GM19193 (cell line): Measurements from ENCODE around the gene WNT3.

Experiments
- POLR2A ChIP-seq: IDR thresholded peaks from 4 replicates; pipeline ENCODE4 v1.6.1; 2011; ENCODE audit not compliant: insufficient read depth, insufficient read length; ENCODE audit errors: extremely low read depth

The WNT3 gene

DNA sequence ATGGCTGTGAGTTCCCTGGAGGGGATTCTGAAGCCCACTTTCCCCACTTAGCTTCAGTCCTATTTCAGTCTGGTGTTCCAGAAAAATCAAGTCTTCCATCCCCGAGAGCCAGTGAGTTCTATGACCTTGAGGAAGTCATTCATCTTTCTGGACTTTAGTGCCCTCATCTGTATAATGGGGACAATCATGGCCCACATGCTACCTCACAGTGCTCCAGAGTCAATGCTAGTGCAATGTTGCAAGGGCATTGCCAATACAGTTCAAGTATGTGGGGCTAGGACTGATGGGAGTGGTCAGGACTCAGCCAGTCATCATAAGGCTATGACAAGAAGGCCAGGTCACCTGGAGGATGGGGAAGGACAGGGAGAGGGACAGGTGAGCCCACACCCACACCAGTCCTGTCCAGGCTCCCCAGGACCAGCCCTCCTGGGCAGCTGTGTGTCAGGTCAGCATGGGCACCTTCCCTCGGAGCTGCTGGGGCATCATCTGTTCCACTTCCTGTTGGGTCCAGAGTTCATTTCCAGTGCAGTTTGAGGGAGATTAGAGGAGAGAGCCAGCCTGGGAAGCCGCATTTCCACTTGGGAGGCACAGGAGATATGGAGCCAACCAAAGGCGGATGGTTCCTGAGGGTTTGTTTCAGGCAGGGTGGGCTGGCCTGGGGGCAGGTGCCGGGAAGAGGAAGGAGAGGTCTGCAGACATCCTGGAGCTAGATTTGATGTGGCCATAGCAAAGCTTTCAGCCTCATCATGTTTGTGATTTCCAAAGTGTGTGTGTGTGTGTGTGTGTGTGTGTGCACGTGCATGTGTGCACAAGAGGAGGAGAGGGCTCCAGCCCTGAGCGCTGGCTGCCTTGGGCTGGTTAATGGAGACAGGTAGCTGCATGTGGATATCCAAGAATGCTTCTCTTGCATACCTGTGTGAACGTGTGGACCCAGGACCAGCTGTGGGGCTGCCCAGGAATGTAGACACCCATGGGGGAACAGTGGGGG lies 29.0 kb upstream of the WNT3 start:
- no peak for TF ChIP-seq POLR2A

DNA sequence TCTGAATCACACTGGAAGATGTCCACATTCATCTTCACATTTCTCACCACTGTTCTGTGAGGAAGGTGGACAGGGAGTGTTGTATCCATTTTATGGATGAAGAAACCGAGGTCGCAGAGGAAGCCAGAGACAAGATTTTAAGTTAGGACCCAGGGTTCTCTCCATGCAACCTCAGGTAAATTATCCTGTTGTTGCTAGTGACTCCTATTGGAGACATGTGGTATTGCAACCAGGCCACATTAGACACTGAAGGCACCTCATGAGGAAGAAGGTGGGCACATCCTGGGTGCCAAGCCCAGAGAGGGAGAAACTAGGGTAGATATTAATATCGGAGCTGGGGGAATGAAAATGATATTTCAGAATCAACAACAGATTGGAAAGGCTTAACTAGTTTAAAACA lies 24.3 kb upstream of the WNT3 start:
- TF ChIP-seq POLR2A: no peak

DNA sequence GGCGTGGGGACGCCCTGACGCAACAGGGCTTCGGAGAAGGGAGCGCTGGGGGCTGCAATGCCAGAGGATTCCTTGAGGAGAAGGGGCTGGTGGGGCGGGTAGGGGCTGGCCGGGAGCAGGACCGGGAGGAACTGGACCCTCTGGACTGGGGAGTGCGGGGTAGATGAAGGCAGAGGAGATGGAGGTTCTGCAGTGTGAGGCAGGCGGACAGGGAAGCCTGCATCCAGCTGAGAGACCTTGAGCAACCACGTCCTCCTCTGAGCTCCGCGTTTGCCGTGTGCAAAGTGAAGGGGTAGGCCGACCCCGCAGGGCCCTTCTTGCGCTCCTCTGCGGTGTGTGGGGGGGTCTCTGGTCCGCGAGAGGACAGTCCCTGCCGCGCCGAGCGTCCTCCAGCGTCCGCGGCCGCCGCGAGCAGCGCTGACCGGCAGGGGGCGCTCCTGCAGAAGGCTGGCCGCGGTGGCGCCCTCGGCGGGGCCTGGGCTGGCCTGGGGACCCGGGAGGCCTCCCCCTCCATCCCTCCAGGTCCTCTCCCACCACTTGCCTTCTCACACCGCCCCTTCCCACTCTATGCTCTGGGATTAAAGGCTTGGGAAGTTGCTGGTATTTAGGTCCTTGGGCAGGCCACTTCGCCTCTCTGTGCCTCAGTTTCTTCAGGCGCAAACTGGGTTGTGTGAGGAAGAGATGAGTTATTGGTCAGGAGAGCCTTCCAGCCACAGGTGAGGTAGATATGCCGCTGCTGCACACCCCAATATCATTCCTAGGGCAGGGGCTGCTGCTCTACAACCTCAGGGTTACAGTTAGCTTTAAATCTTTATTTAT lies 23.3 kb upstream of the WNT3 start:
- TF ChIP-seq POLR2A: no peak

DNA sequence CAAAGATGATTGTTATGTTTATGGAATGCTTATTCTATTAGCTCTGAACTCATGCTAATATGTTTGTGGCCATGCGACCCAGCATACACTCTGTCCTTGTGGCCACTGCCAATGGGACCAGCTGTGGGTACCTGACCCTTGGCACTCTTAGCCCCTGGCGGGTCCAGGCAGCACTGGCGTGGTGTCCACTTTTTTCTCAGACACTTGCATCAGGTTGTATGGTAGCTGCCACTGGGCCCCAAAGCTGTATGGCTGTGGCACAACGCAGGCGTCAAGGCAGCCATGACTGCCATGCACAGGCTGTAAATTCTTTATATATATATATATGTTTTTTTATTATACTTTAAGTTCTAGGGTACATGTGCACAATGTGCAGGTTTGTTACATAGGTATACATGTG lies 20.7 kb upstream of the WNT3 start:
- TF ChIP-seq POLR2A: no peak

DNA sequence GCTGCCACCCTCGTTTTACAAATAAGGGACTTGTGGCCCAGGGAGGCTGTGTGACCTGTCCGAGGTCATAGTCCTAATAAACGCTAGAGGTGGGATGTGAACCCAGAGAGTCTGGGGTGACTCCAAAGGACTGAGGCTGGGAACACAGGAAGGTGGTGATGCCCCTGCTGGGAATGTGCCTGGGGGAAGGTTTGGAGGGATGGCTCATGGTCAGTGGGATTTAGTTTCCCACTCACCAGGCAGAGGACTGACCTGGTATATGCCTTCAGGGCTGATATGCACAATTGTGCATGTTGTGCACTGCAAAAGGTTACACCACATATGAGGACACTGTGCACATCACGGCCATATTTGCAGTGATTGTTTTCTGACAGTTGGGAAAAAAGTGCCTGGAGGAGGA lies 19.0 kb upstream of the WNT3 start:
- TF ChIP-seq POLR2A: no peak

DNA sequence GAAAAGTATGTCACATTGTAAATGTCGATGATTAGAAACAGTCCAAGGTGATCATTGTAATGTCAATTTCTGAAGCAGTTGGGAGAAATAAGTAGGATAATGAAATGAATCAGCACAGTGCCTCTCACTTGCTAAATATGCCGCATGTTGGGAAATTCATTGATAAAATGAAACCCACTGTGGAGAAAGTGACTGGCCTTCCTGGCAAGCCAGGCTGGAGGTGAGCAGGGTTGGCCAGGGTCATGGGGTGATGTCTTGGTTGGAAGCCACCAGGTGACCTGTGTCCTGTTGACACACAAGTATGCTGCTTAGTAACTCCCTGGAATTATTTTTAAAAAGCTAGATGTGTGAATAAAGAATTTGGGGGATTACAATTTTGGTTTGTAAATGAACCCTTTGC lies 18.0 kb upstream of the WNT3 start:
- no peak for TF ChIP-seq POLR2A

DNA sequence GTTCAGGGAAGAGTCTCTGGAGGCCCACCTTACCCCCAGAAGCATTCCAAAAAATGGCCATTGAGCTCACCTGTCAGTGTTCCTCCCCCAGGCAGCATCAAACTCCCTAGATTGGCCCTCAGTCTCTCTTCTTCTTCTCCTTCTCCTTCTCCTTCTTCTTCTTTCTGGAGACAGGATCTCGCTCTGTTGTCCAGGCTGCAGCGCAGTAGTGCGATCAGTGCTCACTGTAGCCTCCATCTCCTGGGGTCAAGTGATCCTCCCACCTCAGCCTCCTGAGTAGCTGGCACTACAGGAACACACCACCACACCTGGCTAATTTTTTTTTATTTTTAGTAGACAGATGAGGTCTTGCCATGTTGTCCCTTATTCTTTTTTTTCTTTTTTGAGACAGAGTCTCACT lies 16.4 kb upstream of the WNT3 start:
- no peak for TF ChIP-seq POLR2A

DNA sequence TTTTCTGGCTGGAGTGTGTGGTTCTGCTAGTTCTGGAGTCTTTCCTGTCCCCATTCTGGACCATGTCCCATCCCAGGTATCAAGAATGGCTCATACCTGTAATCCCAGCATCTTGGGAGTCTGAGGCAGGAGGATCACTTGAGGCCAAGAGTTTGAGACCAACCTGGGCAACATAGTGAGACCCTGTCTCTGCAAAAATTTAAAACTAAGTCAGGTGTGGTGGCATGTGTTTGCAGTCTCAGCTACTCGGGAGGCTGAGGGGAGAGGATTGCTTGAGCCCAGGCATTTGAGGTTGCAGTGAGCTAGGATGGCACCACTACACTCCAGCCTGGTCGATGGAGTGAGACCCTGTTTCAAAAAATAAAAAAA lies 15.3 kb upstream of the WNT3 start:
- TF ChIP-seq POLR2A: no peak

DNA sequence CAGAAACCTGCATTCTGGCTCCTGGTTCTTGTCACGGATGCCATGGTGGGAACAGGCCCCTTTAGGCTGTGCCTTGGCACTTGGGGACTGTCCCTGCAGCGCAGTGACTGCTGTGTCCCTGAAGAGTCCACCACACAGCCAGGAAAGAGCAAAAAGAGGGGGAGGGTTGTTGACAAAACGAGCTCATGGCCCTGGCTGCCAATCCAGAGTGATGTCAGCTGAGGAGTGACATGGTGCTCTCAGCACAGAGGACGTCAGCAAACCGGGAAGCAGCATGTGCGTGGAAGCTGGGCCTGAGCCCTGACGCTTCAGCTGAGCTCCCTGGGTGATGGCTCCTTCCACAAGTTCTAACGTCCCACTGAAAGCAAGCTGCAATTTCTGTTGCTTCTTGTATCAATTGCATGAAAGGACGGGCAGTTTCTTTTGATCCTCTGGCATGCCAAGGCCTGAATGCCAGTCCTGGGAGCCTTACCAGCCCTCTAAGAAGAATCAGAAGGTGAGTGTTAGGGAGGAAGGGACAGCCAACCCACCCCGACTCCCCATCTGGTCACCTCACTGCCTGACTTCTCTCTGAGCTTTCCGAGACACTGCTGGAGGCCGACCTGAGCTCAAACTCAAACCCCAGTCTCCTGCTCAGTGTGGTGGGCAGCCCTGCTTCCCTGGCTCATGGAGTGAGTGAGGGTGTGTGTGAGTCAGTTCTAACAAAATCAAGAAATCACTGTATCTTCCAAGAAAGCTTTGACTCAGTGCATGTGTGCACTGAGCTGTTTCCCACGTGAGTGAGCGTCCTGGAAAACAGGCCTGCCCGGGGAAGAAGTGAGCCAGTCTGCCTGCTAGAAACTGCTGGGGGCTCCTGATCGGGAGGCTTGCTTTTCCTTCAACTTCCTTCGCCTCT lies 14.7 kb upstream of the WNT3 start:
- TF ChIP-seq POLR2A: no peak

DNA sequence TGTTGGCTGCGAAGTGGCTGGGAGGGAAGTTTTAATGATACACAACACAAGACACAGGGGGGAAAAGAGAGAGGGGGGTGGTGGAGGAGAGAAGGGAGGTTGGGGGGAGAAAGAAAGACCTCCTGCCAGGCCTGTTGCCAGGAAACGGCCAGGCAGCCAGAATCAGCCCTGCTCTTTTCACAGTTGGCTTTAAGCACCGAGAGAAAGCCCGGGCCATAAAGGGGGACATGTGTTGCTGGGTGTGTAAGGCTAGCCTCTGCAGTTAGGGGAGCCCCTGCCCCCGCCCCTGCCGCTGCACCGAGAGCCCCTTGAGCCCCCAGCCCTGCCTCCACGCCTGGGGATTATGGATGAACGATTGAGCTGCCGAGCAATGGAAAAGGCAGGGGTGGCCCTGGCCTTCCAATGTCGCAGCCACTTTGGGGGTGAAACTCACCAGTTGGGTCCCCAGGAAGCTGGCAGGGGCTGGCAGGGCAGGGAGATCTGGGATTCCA lies 13.9 kb upstream of the WNT3 start:
- TF ChIP-seq POLR2A: no peak

DNA sequence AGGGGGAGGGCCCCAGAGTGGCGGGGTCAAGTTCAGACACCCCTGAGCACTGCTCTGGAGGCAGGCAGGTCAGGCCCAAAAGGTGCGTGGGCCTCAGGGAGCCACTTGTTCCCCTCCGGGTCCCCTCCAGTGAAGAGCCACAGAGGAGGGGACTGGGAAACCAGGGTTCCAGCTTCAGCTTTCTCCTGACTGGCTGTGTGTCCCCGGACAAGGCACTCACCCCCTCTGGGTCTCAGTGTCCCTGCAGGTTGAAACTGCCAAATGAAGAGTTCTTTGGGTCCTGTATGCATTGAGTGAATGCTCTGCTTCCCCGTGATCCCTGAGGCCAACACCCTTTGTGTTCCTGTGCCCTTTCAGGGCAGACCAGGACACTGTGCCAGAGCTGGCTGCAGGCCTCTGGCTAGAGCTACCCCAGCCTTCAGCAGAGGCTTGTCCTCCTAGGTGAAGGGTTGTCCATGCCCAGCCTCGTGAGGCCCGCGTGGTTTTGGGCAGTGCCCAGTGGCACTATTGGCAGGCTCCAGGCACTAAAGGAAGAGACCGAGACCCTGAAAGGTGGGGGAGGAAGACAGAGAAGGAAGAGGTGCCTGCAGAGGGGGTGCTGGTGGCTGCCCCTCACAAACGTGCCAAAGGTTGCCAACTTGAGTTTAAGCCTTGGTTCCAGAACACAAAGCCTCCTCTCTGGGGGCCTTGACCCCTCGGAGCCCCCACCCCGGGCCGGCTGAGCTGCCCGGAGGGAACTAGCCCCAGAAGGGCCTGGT lies 13.3 kb upstream of the WNT3 start:
- TF ChIP-seq POLR2A: no peak

DNA sequence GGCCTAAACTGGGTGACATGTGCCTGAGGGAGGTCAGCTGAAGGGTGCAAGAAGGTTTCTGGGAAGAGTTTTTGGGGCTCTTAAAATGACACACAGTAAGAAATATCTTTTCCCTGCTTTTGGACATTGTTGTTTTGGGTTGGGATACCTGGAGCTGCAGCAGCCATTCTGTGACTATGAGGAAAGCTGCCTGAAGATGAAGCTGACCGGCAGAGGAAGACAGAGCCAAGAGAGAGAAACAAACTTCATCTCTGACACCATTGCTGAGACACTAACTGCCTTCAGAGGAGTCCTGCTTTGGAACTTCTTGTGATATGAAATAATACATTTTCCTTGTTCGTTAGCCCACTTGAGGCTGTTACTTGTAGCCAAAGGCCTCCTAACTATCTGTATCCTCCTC lies 8.8 kb upstream of the WNT3 start:
- no peak for TF ChIP-seq POLR2A

DNA sequence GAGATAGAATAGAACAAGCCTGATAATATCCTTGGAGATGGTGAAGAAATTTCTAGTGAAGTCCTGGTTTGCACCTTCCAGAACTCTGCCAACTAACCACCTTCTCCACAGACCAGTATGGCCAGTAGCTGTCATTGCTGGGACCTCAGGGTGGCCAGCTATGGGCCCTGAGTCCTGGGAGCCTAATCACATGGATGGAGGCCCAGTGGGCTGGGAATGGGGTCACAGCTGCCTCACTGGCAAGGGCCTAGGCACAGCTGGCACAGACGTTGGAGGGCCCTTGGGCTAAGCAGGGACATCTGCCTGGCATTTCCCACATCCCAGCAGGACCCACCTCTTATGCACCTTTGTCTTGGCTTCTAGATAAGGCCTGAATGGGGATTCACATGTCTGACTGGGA lies 7.6 kb upstream of the WNT3 start:
- TF ChIP-seq POLR2A: no peak

DNA sequence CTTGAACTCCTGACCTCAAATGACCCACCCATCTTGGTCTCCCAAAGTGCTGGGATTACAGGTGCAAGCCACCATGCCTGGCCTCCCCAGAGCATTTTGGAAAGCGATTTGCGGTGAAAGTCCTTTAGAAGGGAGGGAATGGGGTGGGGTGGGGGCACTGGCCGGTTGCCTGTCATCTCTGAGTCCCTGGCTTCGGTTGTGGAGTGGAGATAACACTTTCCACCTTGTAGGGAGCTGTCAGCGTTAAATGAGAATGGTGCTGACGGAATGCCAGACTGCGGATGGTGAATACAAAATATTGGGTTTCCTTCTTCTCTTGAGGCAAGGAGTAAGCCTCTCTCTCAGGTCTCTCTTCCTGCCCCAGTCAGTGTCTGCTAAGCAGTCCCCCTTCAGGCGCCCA lies 5.2 kb upstream of the WNT3 start:
- no peak for TF ChIP-seq POLR2A
